IMR-90 (cell line): ENCODE measurements around the gene APOBEC3F. TPM values are rescaled to one million over a fixed set of nuclear protein-coding genes. Genes with fewer than 3 reads are reported as not detected.

Experiments
- ATAC-seq: fragments of 200-7000 bp; cut with Tn5 transposase; 2 replicates; pipeline ENCODE4 v1.9.1; 2020; ENCODE audit warnings: low read depth, mild to moderate bottlenecking, moderate library complexity
- BruUV-seq: library from RNA; stranded (reverse); fragments of 400-500 nt; replicated peaks from 2 replicates; lab custom pipeline; 2021; lab: Mats Ljungman, UMichigan
- CTCF ChIA-PET: fragments of 300-600 bp; formaldehyde crosslinking; extraction: SDS; loops from one replicate; lab custom pipeline; 2021; ENCODE audit warnings: antibody characterized with exemption; lab: Yijun Ruan, JAX
- POLR2A ChIA-PET: fragments of 300-600 bp; sonication (Branson Sonifier 250); formaldehyde crosslinking; loops from one replicate; lab custom pipeline; 2022; ENCODE audit warnings: antibody characterized with exemption; ENCODE audit not compliant: unreplicated experiment; lab: Charles Lee
- DNase-seq: peaks from one replicate; pipeline ENCODE4 v3.0.0; 2013
- H2AFZ ChIP-seq: replicated peaks from 2 replicates; pipeline ENCODE3; 2013; ENCODE audit warnings: low read length, mild to moderate bottlenecking; ENCODE audit not compliant: poor library complexity
- H2AK5ac ChIP-seq: 2 replicates; pipeline ENCODE4 v1.6.1; 2013; ENCODE audit warnings: low read depth, low read length, inconsistent platforms
- H2AK9ac ChIP-seq: replicated peaks from 2 replicates; pipeline ENCODE3; 2013; ENCODE audit warnings: mild to moderate bottlenecking, low read depth, low read length, moderate library complexity; ENCODE audit not compliant: poor library complexity
- H2BK120ac ChIP-seq: 2 replicates; pipeline ENCODE4 v1.6.1; 2013; ENCODE audit warnings: low read depth, low read length, inconsistent platforms
- H2BK15ac ChIP-seq: 3 replicates; pipeline ENCODE4 v1.6.1; 2013; ENCODE audit warnings: low read depth, low read length, inconsistent platforms
- H2BK20ac ChIP-seq: 2 replicates; pipeline ENCODE4 v1.6.1; 2013; ENCODE audit warnings: low read depth, mild to moderate bottlenecking, inconsistent platforms, low read length, moderate library complexity
- H2BK5ac ChIP-seq: 2 replicates; pipeline ENCODE4 v1.6.1; 2013; ENCODE audit warnings: mild to moderate bottlenecking, low read depth, low read length, inconsistent platforms; ENCODE audit not compliant: poor library complexity, severe bottlenecking
- H3K14ac ChIP-seq: replicated peaks from 2 replicates; pipeline ENCODE4 v1.6.1; 2013; ENCODE audit warnings: low read depth, low read length, inconsistent platforms
- H3K18ac ChIP-seq: 2 replicates; pipeline ENCODE4 v1.6.1; 2013; ENCODE audit warnings: low read depth, low read length, control low read depth
- H3K23ac ChIP-seq: 2 replicates; pipeline ENCODE4 v1.6.1; 2013; ENCODE audit warnings: low read depth, low read length, inconsistent platforms
- H3K27ac ChIP-seq: 2 replicates; pipeline ENCODE4 v1.5.1; 2013; ENCODE audit warnings: mild to moderate bottlenecking, control low read depth, low read length; ENCODE audit not compliant: insufficient read depth
- H3K27me3 ChIP-seq: 2 replicates; pipeline ENCODE4 v1.6.1; 2013; ENCODE audit warnings: low read length; ENCODE audit not compliant: control insufficient read depth, insufficient read depth
- H3K36me3 ChIP-seq: 2 replicates; pipeline ENCODE4 v1.6.1; 2013; ENCODE audit warnings: low read length, mixed read lengths; ENCODE audit not compliant: control insufficient read depth, insufficient read depth
- H3K4ac ChIP-seq: 2 replicates; pipeline ENCODE4 v1.6.1; 2013; ENCODE audit warnings: low read depth, low read length, inconsistent platforms
- H3K4me1 ChIP-seq: 2 replicates; pipeline ENCODE4 v1.6.1; 2013; ENCODE audit warnings: low read length, mixed read lengths; ENCODE audit not compliant: control insufficient read depth, insufficient read depth
- H3K4me2 ChIP-seq: 2 replicates; pipeline ENCODE4 v1.6.1; 2013; ENCODE audit warnings: low read depth, mild to moderate bottlenecking, control low read depth, low read length, moderate library complexity
- H3K4me3 ChIP-seq: 2 replicates; pipeline ENCODE4 v1.5.1; 2013; ENCODE audit warnings: low read depth, mild to moderate bottlenecking, control low read depth, low read length, moderate library complexity; ENCODE audit not compliant: insufficient read depth
- H3K56ac ChIP-seq: 2 replicates; pipeline ENCODE4 v1.6.1; 2013; ENCODE audit warnings: low read length, inconsistent platforms; ENCODE audit not compliant: insufficient read depth; ENCODE audit errors: extremely low read depth
- H3K79me1 ChIP-seq, 2 experiments: 2 replicates each; pipeline ENCODE4 v1.6.1; 2013; ENCODE audit warnings: low read length in 2 of 2, inconsistent platforms in 1 of 2, low read depth in 1 of 2
- H3K9ac ChIP-seq: 2 replicates; pipeline ENCODE4 v1.6.1; 2013; ENCODE audit warnings: low read depth, low read length, control low read depth
- H3K9me1 ChIP-seq: 2 replicates; pipeline ENCODE4 v1.6.1; 2013; ENCODE audit warnings: low read length, inconsistent platforms; ENCODE audit not compliant: insufficient read depth
- H3K9me3 ChIP-seq: 2 replicates; pipeline ENCODE4 v1.6.1; 2013; ENCODE audit warnings: low read length; ENCODE audit not compliant: control insufficient read depth, insufficient read depth
- H4K20me1 ChIP-seq: 2 replicates; pipeline ENCODE4 v1.6.1; 2013; ENCODE audit warnings: low read length, inconsistent platforms; ENCODE audit not compliant: insufficient read depth
- H4K5ac ChIP-seq: 2 replicates; pipeline ENCODE4 v1.6.1; 2013; ENCODE audit warnings: mild to moderate bottlenecking, low read depth, low read length, control low read depth
- H4K8ac ChIP-seq, 2 experiments: 2 replicates each; pipeline ENCODE4 v1.6.1; 2013; ENCODE audit warnings: low read depth in 2 of 2, low read length in 2 of 2, control low read depth in 1 of 2, inconsistent platforms in 1 of 2
- H4K91ac ChIP-seq: 2 replicates; pipeline ENCODE4 v1.6.1; 2013; ENCODE audit warnings: low read depth, low read length, inconsistent platforms; ENCODE audit not compliant: insufficient read depth
- MAFK ChIP-seq: IDR thresholded peaks from 2 replicates; pipeline ENCODE4 v1.6.1; 2012; ENCODE audit warnings: low read depth, low read length, improper control_type of control experiment
- MAZ ChIP-seq: IDR thresholded peaks from 2 replicates; pipeline ENCODE4 v1.6.1; 2012; ENCODE audit warnings: low read depth, mild to moderate bottlenecking, low read length, improper control_type of control experiment, moderate library complexity, borderline replicate concordance
- POLR2A ChIP-seq: IDR thresholded peaks from 2 replicates; pipeline ENCODE4 v1.6.1; 2012; ENCODE audit warnings: mild to moderate bottlenecking, low read depth, low read length
- RCOR1 ChIP-seq: IDR thresholded peaks from 2 replicates; pipeline ENCODE4 v1.6.1; 2012; ENCODE audit warnings: mild to moderate bottlenecking, low read length, improper control_type of control experiment; ENCODE audit not compliant: insufficient replicate concordance
- WGBS, 2 experiments: methylation state at CpG; one replicate each; pipeline versions ENCODE4 v1.1.5 to v1.1.7; 2013; ENCODE audit warnings: missing lambda C conversion rate in 2 of 2; ENCODE audit not compliant: insufficient read length in 1 of 2; ENCODE audit errors: extremely low coverage in 2 of 2; 5-methylcytosine and 5-hydroxymethylcytosine counted together
- dilution Hi-C: fragments of 300-500 bp; cut with HindIII; formaldehyde crosslinking; loops from one replicate; pipeline ENCODE4 v1.14.3; 2018; ENCODE audit warnings: low sequenced_read_pairs; ENCODE audit not compliant: unreplicated experiment
- in situ Hi-C: fragments of 300-500 bp; cut with MboI; formaldehyde crosslinking; loops from 3 replicates; pipeline ENCODE4 v1.14.3; 2019; ENCODE audit warnings: low sequenced_read_pairs, inconsistent platforms, mixed read lengths
- intact Hi-C: fragments of 100-400 bp; cut with micrococcal nuclease; formaldehyde crosslinking; loops from 2 replicates; pipeline ENCODE4 v1.10.0; 2022
- polyA plus RNA-seq, 3 experiments: library from polyadenylated mRNA; depleted of rRNA; stranded (reverse); fragments of >200 nt; gene quantifications; 2 replicates each; pipeline ENCODE4 v1.2.3, GENCODE V29; 2012; ENCODE audit warnings: low replicate concordance in 1 of 3
- total RNA-seq: library from RNA; depleted of rRNA; stranded (reverse); fragments of >200 nt; gene quantifications from 2 replicates; pipeline ENCODE4 v1.2.3, GENCODE V29; 2012
- TF ChIP-seq, protein P1 (sequence below): fragments of 150-350 bp; IDR thresholded peaks from 2 replicates; pipeline ENCODE4 v1.6.1; 2017; ENCODE audit warnings: mild to moderate bottlenecking, antibody characterized with exemption, low read length, low read depth

Gene APOBEC3F
- total and polyA plus RNA-seq, 2 of the 4 experiments (the other 2 are of a cell fraction), result 3.4 to 8.3 TPM

GRCh38 chr22:39087098-39087497 is 46.4 kb downstream of the APOBEC3F start:
- H2BK5ac ChIP-seq, result no peak overlapping the region
- no peak overlapping the region for H3K27ac ChIP-seq
- BruUV-seq, result no TSS peak
- H2BK20ac ChIP-seq, result no peak overlapping the region
- no peak overlapping the region for H3K18ac ChIP-seq
- no peak overlapping the region for H4K8ac ChIP-seq
- TF ChIP-seq RCOR1 (no peak), POLR2A (no peak), MAZ (no peak), MAFK (no peak)
- TF ChIP-seq, protein P1, sequence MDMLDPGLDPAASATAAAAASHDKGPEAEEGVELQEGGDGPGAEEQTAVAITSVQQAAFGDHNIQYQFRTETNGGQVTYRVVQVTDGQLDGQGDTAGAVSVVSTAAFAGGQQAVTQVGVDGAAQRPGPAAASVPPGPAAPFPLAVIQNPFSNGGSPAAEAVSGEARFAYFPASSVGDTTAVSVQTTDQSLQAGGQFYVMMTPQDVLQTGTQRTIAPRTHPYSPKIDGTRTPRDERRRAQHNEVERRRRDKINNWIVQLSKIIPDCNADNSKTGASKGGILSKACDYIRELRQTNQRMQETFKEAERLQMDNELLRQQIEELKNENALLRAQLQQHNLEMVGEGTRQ, result no peak
- POLR2A ChIA-PET, result no interaction called here
- H2AFZ ChIP-seq, result no peak overlapping the region
- intact Hi-C loops, result no loop called here
- H3K9me3 ChIP-seq, result no peaks in the 10 kb centered on the region
- 82% methylated on average over 5 of the region's 6 CpGs; no CpG with 5 or more reads in 1 of the 2 experiments for WGBS, 2 experiments
- DNase-seq (no peak), ATAC-seq (no peak)
- dilution Hi-C loops, result no loop called here
- H3K23ac ChIP-seq, result no peak overlapping the region
- H3K4me2 ChIP-seq, result no peak overlapping the region
- no peak overlapping the region for H3K4me3 ChIP-seq
- no peaks in the 10 kb centered on the region for H3K36me3 ChIP-seq
- H4K91ac ChIP-seq, result no peak overlapping the region
- no peak overlapping the region for H3K4ac ChIP-seq
- no peaks in the 10 kb centered on the region for H3K9me1 ChIP-seq
- H2AK5ac ChIP-seq, result no peak overlapping the region
- H3K79me1 ChIP-seq, result no peaks in the 10 kb centered on the region
- CTCF ChIA-PET, result no interaction called here
- H4K20me1 ChIP-seq, result no peaks in the 10 kb centered on the region
- no peak overlapping the region for H3K9ac ChIP-seq
- peaks cover 28% of the 10 kb centered on the region for H3K27me3 ChIP-seq
- in situ Hi-C loops, result no loop called here
- H3K4me1 ChIP-seq, result peaks cover 3% of the 10 kb centered on the region; the same call in 1 of the 2 replicates
- no peak overlapping the region for H3K14ac ChIP-seq
- H2BK15ac ChIP-seq, result no peak overlapping the region
- H2BK120ac ChIP-seq, result no peak overlapping the region
- H4K5ac ChIP-seq, result no peak overlapping the region
- H3K56ac ChIP-seq, result no peak overlapping the region
- H2AK9ac ChIP-seq, result no peak overlapping the region
